Testis (tissue), 3 donors: ENCODE data around the gene ARHGEF10L. TPM values are rescaled to one million over a fixed set of nuclear protein-coding genes. Genes with fewer than 3 reads are reported as not detected.

Experiments used
- DNase-seq: peaks from one replicate; pipeline ENCODE4 v3.0.0-alpha.2; 2019
- H3K27ac ChIP-seq, 2 donors: fragments of 200-600 bp; sonication (generic); one replicate each; pipeline ENCODE4 v1.5.1; 2019
- H3K27me3 ChIP-seq: fragments of 200-600 bp; sonication (generic); one replicate; pipeline ENCODE4 v1.5.1; 2019
- H3K36me3 ChIP-seq: fragments of 200-600 bp; sonication (generic); one replicate; pipeline ENCODE4 v1.5.1; 2017; ENCODE audit warnings: low read depth; ENCODE audit errors: missing control alignments
- H3K4me1 ChIP-seq: fragments of 200-600 bp; sonication (generic); one replicate; pipeline ENCODE4 v1.5.1; 2019
- H3K4me3 ChIP-seq, 2 donors: fragments of 200-600 bp; sonication (generic); one replicate each; pipeline ENCODE4 v1.5.1; 2017 to 2019
- H3K9me3 ChIP-seq: fragments of 200-600 bp; sonication (generic); one replicate; pipeline ENCODE4 v1.5.1; 2017
- POLR2A ChIP-seq: fragments of 450-650 bp; IDR thresholded peaks from one replicate; pipeline ENCODE4 v1.6.1; 2017; ENCODE audit warnings: antibody characterized with exemption, mild to moderate bottlenecking, moderate library complexity
- WGBS, 2 donors: methylation state at CpG; one replicate each; pipeline ENCODE4 v1.1.5; 2018; 5-methylcytosine and 5-hydroxymethylcytosine counted together
- intact Hi-C: fragments of 100-400 bp; cut with DNase I; formaldehyde crosslinking; loops from one replicate; pipeline ENCODE4 v1.15.1; 2023; ENCODE audit warnings: low total_unique reads
- polyA plus RNA-seq: library from polyadenylated mRNA; stranded (reverse); fragments of 350-450 nt; fragmentation: Illumina TruSeq; extraction: RNeasy Lipid Tissue Mini Kit (QIAGEN cat#74804); gene quantifications from one replicate; pipeline ENCODE4 v1.2.3, GENCODE V29; 2014; ENCODE audit warnings: low read depth, low replicate concordance; ENCODE audit not compliant: insufficient read depth
- total RNA-seq, 2 donors: library from RNA; depleted of rRNA; stranded (reverse); fragments of >200 nt; gene quantifications; one replicate each; pipeline ENCODE4 v1.2.3, GENCODE V29; 2016
- TF ChIP-seq, protein P1 (sequence below), 3 experiments: fragments of 450-650 bp in 2 of 3; fragments of 200-600 bp in 1 of 3; sonication (generic) in 1 of 3; IDR thresholded peaks; one replicate each; pipeline ENCODE4 v1.5.1; 2016 to 2019; ENCODE audit warnings: antibody characterized with exemption in 3 of 3, mild to moderate bottlenecking in 2 of 3, moderate library complexity in 1 of 3

Gene ARHGEF10L
- total and polyA plus RNA-seq, 3 donors from 2014 or later = 13.5 to 20.3 (median 18.4) TPM

DNA sequence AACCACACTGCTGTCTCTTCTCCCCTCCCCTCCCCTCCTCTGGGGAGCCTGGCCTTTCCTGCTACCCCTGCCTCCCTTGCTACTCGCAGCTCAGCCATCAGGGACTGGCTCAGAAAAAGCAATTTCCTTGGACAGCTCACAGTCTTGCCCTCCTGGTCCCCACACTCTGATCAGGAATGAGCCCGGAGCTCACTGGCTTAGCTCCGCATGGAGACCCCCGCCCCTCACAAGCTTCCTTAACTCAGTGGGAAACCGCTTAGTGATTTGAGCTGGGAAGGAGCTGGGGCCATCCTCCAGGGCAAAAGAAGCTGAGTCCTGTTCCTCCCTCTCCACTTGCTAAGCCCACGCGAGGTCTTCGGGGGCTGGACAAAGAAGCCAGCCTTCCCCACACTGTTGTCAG, 145.3 kb downstream of the ARHGEF10L start:
- DNase-seq = no peak
- Histone ChIP-seq H3K36me3 (no peaks in the 10 kb centered on the region), H3K9me3 (no peaks in the 10 kb centered on the region), H3K4me3 (no peak overlapping the region), H3K27me3 (no peaks in the 10 kb centered on the region), H3K27ac (no peak overlapping the region), H3K4me1 (no peaks in the 10 kb centered on the region)
- WGBS, 2 donors = 87 to 91% methylated on average over 8 of the region's 8 CpGs
- intact Hi-C loops = no loop called here
- TF ChIP-seq POLR2A = no peak
- TF ChIP-seq, protein P1, sequence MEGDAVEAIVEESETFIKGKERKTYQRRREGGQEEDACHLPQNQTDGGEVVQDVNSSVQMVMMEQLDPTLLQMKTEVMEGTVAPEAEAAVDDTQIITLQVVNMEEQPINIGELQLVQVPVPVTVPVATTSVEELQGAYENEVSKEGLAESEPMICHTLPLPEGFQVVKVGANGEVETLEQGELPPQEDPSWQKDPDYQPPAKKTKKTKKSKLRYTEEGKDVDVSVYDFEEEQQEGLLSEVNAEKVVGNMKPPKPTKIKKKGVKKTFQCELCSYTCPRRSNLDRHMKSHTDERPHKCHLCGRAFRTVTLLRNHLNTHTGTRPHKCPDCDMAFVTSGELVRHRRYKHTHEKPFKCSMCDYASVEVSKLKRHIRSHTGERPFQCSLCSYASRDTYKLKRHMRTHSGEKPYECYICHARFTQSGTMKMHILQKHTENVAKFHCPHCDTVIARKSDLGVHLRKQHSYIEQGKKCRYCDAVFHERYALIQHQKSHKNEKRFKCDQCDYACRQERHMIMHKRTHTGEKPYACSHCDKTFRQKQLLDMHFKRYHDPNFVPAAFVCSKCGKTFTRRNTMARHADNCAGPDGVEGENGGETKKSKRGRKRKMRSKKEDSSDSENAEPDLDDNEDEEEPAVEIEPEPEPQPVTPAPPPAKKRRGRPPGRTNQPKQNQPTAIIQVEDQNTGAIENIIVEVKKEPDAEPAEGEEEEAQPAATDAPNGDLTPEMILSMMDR (IDR thresholded peaks at IDR 0.05) = no peak

- no peak for DNase-seq
- Histone ChIP-seq H3K9me3 (no peaks in the 10 kb centered on the region), H3K4me3 (no peak overlapping the region), H3K36me3 (no peaks in the 10 kb centered on the region), H3K27me3 (no peaks in the 10 kb centered on the region), H3K27ac (no peak overlapping the region), H3K4me1 (no peaks in the 10 kb centered on the region)
- intact Hi-C loops = no loop called here
- 66 to 83% methylated on average over 7 of the region's 7 CpGs for WGBS, 2 donors
- TF ChIP-seq, protein P1 (IDR thresholded peaks at IDR 0.05) = no peak
- TF ChIP-seq POLR2A = no peak
Measured at GRCh38 chr1:17686258-17686657, 146.8 kb downstream of the ARHGEF10L start.

GRCh38 chr1:17687145-17687544, 147.6 kb downstream of the ARHGEF10L start:
- H3K27ac ChIP-seq = no peak overlapping the region
- no peaks in the 10 kb centered on the region for H3K4me1 ChIP-seq
- intact Hi-C loops = no loop called here
- no peak for DNase-seq
- 75% methylated on average over 7 of the region's 7 CpGs for WGBS, 2 donors
- no peaks in the 10 kb centered on the region for H3K27me3 ChIP-seq
- H3K4me3 ChIP-seq = no peak overlapping the region
- no peaks in the 10 kb centered on the region for H3K36me3 ChIP-seq
- TF ChIP-seq, protein P1 (IDR thresholded peaks at IDR 0.05) = no peak
- TF ChIP-seq POLR2A = no peak
- H3K9me3 ChIP-seq = no peaks in the 10 kb centered on the region

- Histone ChIP-seq H3K36me3 (no peaks in the 10 kb centered on the region), H3K4me1 (no peaks in the 10 kb centered on the region), H3K27ac (no peak overlapping the region)
Measured at GRCh38 chr1:17688217-17688810, 148.8 kb downstream of the ARHGEF10L start.

More at GRCh38 chr1:17688217-17688810, 148.8 kb downstream of the ARHGEF10L start:
- DNase-seq = no peak
- Histone ChIP-seq H3K27me3 (no peaks in the 10 kb centered on the region), H3K9me3 (no peaks in the 10 kb centered on the region), H3K4me3 (no peak overlapping the region)
- TF ChIP-seq, protein P1 (IDR thresholded peaks at IDR 0.05) = no peak
- no peak for TF ChIP-seq POLR2A
- intact Hi-C loops = no loop called here
- WGBS, 2 donors = 91 to 100% methylated on average over 7 to 8 of the region's 8 CpGs
